Measurements from ENCODE around the gene PEPD. TPM values are rescaled to one million over a fixed set of nuclear protein-coding genes. Genes with fewer than 3 reads are reported as not detected.

Gene PEPD
- total RNA-seq, 1 donor from 2014 or later, result 112 TPM

GRCh38 chr19:33388725-33389420 is 132.7 kb downstream of the PEPD start:
- Histone ChIP-seq H3K27ac (peak overlapping the region; percentile 39 to 53), H3K4me3 (peak overlapping the region in 1 of 2 donors; percentile 10), H3K27me3 (no peaks in the 10 kb centered on the region), H3K4me1 (peaks cover 3 to 18% of the 10 kb centered on the region in 2 donors), H3K36me3 (peaks cover 0 to 24% of the 10 kb centered on the region in 2 donors), H3K9me3 (no peaks in the 10 kb centered on the region)
- intact Hi-C loops (cut with DNase I), result no loop called here
- TF ChIP-seq CTCF (IDR thresholded peaks at IDR 0.05), result no peak
- peak in 1 of 2 donors; percentile 68 for DNase-seq (ENCODE audit: low spot score in 2 of 2)

GRCh38 chr19:33388231-33388724 is 133.3 kb downstream of the PEPD start:
- peak in 1 of 2 donors; percentile 64 for DNase-seq (ENCODE audit: low spot score in 2 of 2)
- intact Hi-C loops (cut with DNase I), result no loop called here
- Histone ChIP-seq H3K4me1 (peaks cover 3 to 18% of the 10 kb centered on the region in 2 donors), H3K9me3 (no peaks in the 10 kb centered on the region), H3K27me3 (no peaks in the 10 kb centered on the region), H3K36me3 (peaks cover 0 to 30% of the 10 kb centered on the region in 2 donors), H3K4me3 (peak overlapping the region in 1 of 2 donors; percentile 10), H3K27ac (peak overlapping the region; percentile 39 to 53)
- no peak for TF ChIP-seq CTCF (IDR thresholded peaks at IDR 0.05)

GRCh38 chr19:33387351-33388230 is 134.0 kb downstream of the PEPD start:
- peak in 1 of 2 donors; percentile 61 for DNase-seq (ENCODE audit: low spot score in 2 of 2)
- Histone ChIP-seq H3K27ac (peak overlapping the region in 1 of 2 donors; percentile 53), H3K4me1 (peaks cover 3 to 18% of the 10 kb centered on the region in 2 donors), H3K36me3 (peaks cover 0 to 30% of the 10 kb centered on the region in 2 donors), H3K27me3 (no peaks in the 10 kb centered on the region), H3K9me3 (no peaks in the 10 kb centered on the region), H3K4me3 (no peak overlapping the region)
- intact Hi-C loops (cut with DNase I), result no loop called here
- TF ChIP-seq CTCF (IDR thresholded peaks at IDR 0.05), result no peak

- DNase-seq (ENCODE audit: low spot score in 2 of 2), result no peak
- Histone ChIP-seq H3K27ac (no peak overlapping the region), H3K4me3 (no peak overlapping the region), H3K4me1 (peaks cover 3 to 18% of the 10 kb centered on the region in 2 donors), H3K36me3 (peaks cover 0 to 35% of the 10 kb centered on the region in 2 donors), H3K9me3 (no peaks in the 10 kb centered on the region), H3K27me3 (no peaks in the 10 kb centered on the region)
- intact Hi-C loops (cut with DNase I), result no loop called here
- no peak for TF ChIP-seq CTCF (IDR thresholded peaks at IDR 0.05)
Measured at GRCh38 chr19:33386361-33386858, 135.2 kb downstream of the PEPD start.

- Histone ChIP-seq H3K4me3 (no peak overlapping the region), H3K36me3 (peaks cover 0 to 39% of the 10 kb centered on the region in 2 donors), H3K9me3 (no peaks in the 10 kb centered on the region), H3K27ac (no peak overlapping the region), H3K27me3 (no peaks in the 10 kb centered on the region), H3K4me1 (peaks cover 3 to 18% of the 10 kb centered on the region in 2 donors)
- intact Hi-C loops (cut with DNase I), result no loop called here
- DNase-seq (ENCODE audit: low spot score in 2 of 2), result no peak
- TF ChIP-seq CTCF (IDR thresholded peaks at IDR 0.05), result no peak
Measured at GRCh38 chr19:33385956-33386355, 135.6 kb downstream of the PEPD start.
